HepG2 (cell line): ENCODE results near the gene ADSS1. TPM values are rescaled to one million over a fixed set of nuclear protein-coding genes. Genes with fewer than 3 reads are reported as not detected.
A peak's percentile ranks its signal among the peaks of the same experiment; 100 is the strongest.

Experiments
- EP300 ChIP-seq, 3 experiments: sonication (generic) in 1 of 3; formaldehyde crosslinking in 1 of 3; IDR thresholded peaks; 2 replicates each; pipeline versions ENCODE4 v1.5.1 to v1.6.1; 2011 to 2020; ENCODE audit warnings: low read depth in 2 of 3, low read length in 2 of 3, borderline replicate concordance in 1 of 3, improper control_type of control experiment in 1 of 3, mild to moderate bottlenecking in 1 of 3, missing genetic modification reagents in 1 of 3, moderate library complexity in 1 of 3
- FOXO1 ChIP-seq: sonication (generic); formaldehyde crosslinking; IDR thresholded peaks from 2 replicates; pipeline ENCODE4 v1.4.0; 2020; ENCODE audit warnings: missing genetic modification reagents
- HOXA9 ChIP-seq: sonication (generic); formaldehyde crosslinking; IDR thresholded peaks from 2 replicates; pipeline ENCODE4 v1.8.1; 2022; ENCODE audit warnings: missing genetic modification reagents, mild to moderate bottlenecking, moderate library complexity, borderline replicate concordance
- MAFK ChIP-seq, 2 experiments: IDR thresholded peaks in 1 of 2; conservative IDR thresholded peaks in 1 of 2; 2 replicates each; pipeline ENCODE4 v1.6.1; 2011; ENCODE audit warnings: improper control_type of control experiment in 2 of 2, low read length in 2 of 2
- NR3C1 ChIP-seq: sonication (generic); formaldehyde crosslinking; IDR thresholded peaks from 2 replicates; pipeline ENCODE4 v1.4.0; 2020; ENCODE audit warnings: missing genetic modification reagents
- ONECUT2 ChIP-seq: sonication (generic); formaldehyde crosslinking; IDR thresholded peaks from 2 replicates; pipeline ENCODE4 v1.4.0; 2020; ENCODE audit warnings: missing genetic modification reagents
- PAF1 ChIP-seq: IDR thresholded peaks from 2 replicates; pipeline ENCODE4 v1.6.1; 2016; ENCODE audit warnings: missing genetic modification reagents, missing compliant biosample characterization
- SCMH1 ChIP-seq: sonication (generic); formaldehyde crosslinking; IDR thresholded peaks from 2 replicates; pipeline ENCODE4 v1.9.0; 2021; ENCODE audit warnings: missing genetic modification reagents, mild to moderate bottlenecking, borderline replicate concordance
- SRSF1 ChIP-seq: fragments of 200-400 bp; formaldehyde crosslinking; optimal IDR thresholded peaks from 2 replicates; pipeline ENCODE3; 2017; ENCODE audit warnings: mild to moderate bottlenecking, low read depth, low read length, moderate library complexity
- ZNF24 ChIP-seq: fragments of 450-650 bp; IDR thresholded peaks from 2 replicates; pipeline ENCODE4 v1.6.1; 2017; ENCODE audit warnings: antibody characterized with exemption, mild to moderate bottlenecking
- ZNF766 ChIP-seq: sonication (generic); formaldehyde crosslinking; IDR thresholded peaks from 2 replicates; pipeline ENCODE4 v1.5.0; 2020; ENCODE audit warnings: missing genetic modification reagents, borderline replicate concordance
- ZSCAN20 ChIP-seq: sonication (generic); formaldehyde crosslinking; IDR thresholded peaks from 2 replicates; pipeline ENCODE4 v1.4.0; 2020; ENCODE audit warnings: missing genetic modification reagents, mild to moderate bottlenecking, borderline replicate concordance
- polyA plus RNA-seq, 8 experiments: library from polyadenylated mRNA; depleted of rRNA in 3 of 8; stranded (reverse) in 7 of 8; unstranded in 1 of 8; fragments of >200 nt; fragmentation: Illumina TruSeq in 4 of 8; extraction: Trizol in 4 of 8; gene quantifications; 2 replicates each; pipeline versions ENCODE4 v1.2.1 to v1.2.3, GENCODE V29; 2011 to 2016; ENCODE audit warnings: low read depth in 4 of 8, missing spikeins in 1 of 8, mixed read lengths in 1 of 8; ENCODE audit not compliant: insufficient read depth in 1 of 8
- total RNA-seq, 5 experiments: library from RNA; depleted of rRNA; stranded (reverse); fragments of >200 nt; fragmentation: Illumina TruSeq; extraction: Trizol; gene quantifications; 2 replicates each; pipeline ENCODE4 v1.2.3, GENCODE V29; 2016; ENCODE audit warnings: low read depth in 1 of 5
- TF ChIP-seq, protein P1 (sequence below): sonication (generic); formaldehyde crosslinking; IDR thresholded peaks from 2 replicates; pipeline ENCODE4 v1.4.0; 2020; ENCODE audit warnings: missing genetic modification reagents
- TF ChIP-seq, protein P2 (sequence below): sonication (generic); formaldehyde crosslinking; IDR thresholded peaks from 2 replicates; pipeline ENCODE4 v1.5.1; 2020; ENCODE audit warnings: missing genetic modification reagents, mild to moderate bottlenecking, borderline replicate concordance
- TF ChIP-seq, protein P3 (sequence below): sonication (generic); formaldehyde crosslinking; IDR thresholded peaks from 2 replicates; pipeline ENCODE4 v1.5.1; 2020; ENCODE audit warnings: missing genetic modification reagents, mild to moderate bottlenecking, borderline replicate concordance
- TF ChIP-seq, protein P4 (sequence below): sonication (generic); formaldehyde crosslinking; IDR thresholded peaks from 2 replicates; pipeline ENCODE4 v1.5.0; 2020; ENCODE audit warnings: missing genetic modification reagents
- TF ChIP-seq, protein P5 (sequence below): sonication (generic); formaldehyde crosslinking; IDR thresholded peaks from 2 replicates; pipeline ENCODE4 v1.4.0; 2020; ENCODE audit warnings: missing genetic modification reagents
- TF ChIP-seq, protein P6 (sequence below): sonication (generic); formaldehyde crosslinking; IDR thresholded peaks from 2 replicates; pipeline ENCODE4 v1.4.0; 2020; ENCODE audit warnings: low read depth, mild to moderate bottlenecking, missing genetic modification reagents

ADSS1 gene
- total and polyA plus RNA-seq, 2 of the 13 experiments (the other 11 are each of a cell fraction or from before 2014, with no cell fraction given): 1.0 to 36.7 TPM

DNA sequence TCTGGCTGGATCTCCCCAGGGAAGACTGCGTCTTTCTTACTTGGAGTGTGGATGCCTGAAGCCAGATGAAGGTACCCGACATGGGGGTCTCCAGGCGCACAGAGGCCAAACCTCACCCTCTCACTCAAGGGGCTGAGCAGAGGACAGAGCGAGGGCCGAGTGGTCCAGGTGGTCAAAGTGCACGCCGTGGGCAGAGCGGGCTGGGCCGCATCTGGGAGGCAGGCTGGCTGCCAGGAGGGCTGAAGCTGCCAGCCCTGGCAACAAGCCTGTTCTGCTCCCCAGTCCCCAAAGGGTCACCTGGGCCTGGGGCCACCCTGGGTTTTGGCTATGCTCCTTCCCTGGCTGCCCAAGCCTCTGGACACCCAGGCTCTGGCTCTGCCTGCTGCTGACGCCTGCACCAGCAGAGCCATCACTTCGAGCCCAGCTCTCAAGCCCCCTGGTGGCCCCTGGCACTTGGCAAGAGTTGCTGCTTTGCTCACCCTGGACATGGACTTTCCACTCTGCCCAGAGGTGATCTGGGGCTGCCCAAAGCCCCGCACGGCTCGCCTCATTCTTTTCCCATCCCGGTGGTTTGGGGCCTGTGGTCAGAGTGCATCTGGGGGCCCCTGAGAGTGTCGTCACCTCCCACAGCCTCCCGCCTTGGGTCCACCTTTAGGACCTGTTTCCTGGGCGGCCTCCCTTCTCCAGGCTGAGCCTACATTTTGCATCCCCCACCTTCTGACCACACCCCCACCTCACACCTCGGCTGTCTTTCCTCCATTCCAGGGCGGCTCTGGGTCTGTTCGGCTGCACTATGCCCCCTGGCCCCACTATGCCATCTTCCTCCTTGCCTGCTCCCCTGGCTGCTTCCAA is 2.8 kb downstream of the ADSS1 start (continued):
- TF ChIP-seq PAF1 (no peak), MAFK (conservative IDR thresholded peaks at IDR 0.05 in 1 of 2, IDR thresholded peaks at IDR 0.05 in 1 of 2; ENCODE audit: low read length in 2 of 2) (no peak), ONECUT2 (CRISPR knock-in tag) (no peak), ZNF766 (CRISPR knock-in tag) (no peak), ZNF24 (no peak), ZSCAN20 (CRISPR knock-in tag) (no peak), EP300 (IDR thresholded peaks at IDR 0.05; ENCODE audit: low read depth in 2 of 2, low read length in 2 of 2) (peak in 1 of 2 experiments; percentile 53; a peak in 2 of 4 replicates), EP300 (CRISPR knock-in tag; IDR thresholded peaks at IDR 0.05; ENCODE audit: borderline replicate concordance) (no peak), NR3C1 (CRISPR knock-in tag) (no peak), FOXO1 (CRISPR knock-in tag) (peak; percentile 16; the same call in 1 of the 2 replicates), HOXA9 (CRISPR knock-in tag) (no peak), SRSF1 (no peak), SCMH1 (no peak)
- TF ChIP-seq, protein P1, sequence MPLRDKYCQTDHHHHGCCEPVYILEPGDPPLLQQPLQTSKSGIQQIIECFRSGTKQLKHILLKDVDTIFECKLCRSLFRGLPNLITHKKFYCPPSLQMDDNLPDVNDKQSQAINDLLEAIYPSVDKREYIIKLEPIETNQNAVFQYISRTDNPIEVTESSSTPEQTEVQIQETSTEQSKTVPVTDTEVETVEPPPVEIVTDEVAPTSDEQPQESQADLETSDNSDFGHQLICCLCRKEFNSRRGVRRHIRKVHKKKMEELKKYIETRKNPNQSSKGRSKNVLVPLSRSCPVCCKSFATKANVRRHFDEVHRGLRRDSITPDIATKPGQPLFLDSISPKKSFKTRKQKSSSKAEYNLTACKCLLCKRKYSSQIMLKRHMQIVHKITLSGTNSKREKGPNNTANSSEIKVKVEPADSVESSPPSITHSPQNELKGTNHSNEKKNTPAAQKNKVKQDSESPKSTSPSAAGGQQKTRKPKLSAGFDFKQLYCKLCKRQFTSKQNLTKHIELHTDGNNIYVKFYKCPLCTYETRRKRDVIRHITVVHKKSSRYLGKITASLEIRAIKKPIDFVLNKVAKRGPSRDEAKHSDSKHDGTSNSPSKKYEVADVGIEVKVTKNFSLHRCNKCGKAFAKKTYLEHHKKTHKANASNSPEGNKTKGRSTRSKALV: peak; percentile 67; the same call in 1 of the 2 replicates
- TF ChIP-seq, protein P2, sequence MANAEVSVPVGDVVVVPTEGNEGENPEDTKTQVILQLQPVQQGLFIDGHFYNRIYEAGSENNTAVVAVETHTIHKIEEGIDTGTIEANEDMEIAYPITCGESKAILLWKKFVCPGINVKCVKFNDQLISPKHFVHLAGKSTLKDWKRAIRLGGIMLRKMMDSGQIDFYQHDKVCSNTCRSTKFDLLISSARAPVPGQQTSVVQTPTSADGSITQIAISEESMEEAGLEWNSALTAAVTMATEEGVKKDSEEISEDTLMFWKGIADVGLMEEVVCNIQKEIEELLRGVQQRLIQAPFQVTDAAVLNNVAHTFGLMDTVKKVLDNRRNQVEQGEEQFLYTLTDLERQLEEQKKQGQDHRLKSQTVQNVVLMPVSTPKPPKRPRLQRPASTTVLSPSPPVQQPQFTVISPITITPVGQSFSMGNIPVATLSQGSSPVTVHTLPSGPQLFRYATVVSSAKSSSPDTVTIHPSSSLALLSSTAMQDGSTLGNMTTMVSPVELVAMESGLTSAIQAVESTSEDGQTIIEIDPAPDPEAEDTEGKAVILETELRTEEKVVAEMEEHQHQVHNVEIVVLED (CRISPR knock-in tag): no peak
- TF ChIP-seq, protein P3, sequence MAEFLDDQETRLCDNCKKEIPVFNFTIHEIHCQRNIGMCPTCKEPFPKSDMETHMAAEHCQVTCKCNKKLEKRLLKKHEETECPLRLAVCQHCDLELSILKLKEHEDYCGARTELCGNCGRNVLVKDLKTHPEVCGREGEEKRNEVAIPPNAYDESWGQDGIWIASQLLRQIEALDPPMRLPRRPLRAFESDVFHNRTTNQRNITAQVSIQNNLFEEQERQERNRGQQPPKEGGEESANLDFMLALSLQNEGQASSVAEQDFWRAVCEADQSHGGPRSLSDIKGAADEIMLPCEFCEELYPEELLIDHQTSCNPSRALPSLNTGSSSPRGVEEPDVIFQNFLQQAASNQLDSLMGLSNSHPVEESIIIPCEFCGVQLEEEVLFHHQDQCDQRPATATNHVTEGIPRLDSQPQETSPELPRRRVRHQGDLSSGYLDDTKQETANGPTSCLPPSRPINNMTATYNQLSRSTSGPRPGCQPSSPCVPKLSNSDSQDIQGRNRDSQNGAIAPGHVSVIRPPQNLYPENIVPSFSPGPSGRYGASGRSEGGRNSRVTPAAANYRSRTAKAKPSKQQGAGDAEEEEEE (CRISPR knock-in tag): no peak
- TF ChIP-seq, protein P4, sequence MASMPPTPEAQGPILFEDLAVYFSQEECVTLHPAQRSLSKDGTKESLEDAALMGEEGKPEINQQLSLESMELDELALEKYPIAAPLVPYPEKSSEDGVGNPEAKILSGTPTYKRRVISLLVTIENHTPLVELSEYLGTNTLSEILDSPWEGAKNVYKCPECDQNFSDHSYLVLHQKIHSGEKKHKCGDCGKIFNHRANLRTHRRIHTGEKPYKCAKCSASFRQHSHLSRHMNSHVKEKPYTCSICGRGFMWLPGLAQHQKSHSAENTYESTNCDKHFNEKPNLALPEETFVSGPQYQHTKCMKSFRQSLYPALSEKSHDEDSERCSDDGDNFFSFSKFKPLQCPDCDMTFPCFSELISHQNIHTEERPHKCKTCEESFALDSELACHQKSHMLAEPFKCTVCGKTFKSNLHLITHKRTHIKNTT: no peak
- TF ChIP-seq, protein P5, sequence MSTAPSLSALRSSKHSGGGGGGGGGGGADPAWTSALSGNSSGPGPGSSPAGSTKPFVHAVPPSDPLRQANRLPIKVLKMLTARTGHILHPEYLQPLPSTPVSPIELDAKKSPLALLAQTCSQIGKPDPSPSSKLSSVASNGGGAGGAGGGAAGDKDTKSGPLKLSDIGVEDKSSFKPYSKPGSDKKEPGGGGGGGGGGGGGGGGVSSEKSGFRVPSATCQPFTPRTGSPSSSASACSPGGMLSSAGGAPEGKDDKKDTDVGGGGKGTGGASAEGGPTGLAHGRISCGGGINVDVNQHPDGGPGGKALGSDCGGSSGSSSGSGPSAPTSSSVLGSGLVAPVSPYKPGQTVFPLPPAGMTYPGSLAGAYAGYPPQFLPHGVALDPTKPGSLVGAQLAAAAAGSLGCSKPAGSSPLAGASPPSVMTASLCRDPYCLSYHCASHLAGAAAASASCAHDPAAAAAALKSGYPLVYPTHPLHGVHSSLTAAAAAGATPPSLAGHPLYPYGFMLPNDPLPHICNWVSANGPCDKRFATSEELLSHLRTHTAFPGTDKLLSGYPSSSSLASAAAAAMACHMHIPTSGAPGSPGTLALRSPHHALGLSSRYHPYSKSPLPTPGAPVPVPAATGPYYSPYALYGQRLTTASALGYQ (CRISPR knock-in tag): no peak
- TF ChIP-seq, protein P6, sequence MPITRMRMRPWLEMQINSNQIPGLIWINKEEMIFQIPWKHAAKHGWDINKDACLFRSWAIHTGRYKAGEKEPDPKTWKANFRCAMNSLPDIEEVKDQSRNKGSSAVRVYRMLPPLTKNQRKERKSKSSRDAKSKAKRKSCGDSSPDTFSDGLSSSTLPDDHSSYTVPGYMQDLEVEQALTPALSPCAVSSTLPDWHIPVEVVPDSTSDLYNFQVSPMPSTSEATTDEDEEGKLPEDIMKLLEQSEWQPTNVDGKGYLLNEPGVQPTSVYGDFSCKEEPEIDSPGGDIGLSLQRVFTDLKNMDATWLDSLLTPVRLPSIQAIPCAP: no peak
